HG02571 (cell line): ENCODE data around the gene VSTM4.

Experiments
- ATAC-seq: cut with Tn5 transposase; IDR thresholded peaks from one replicate; pipeline ENCODE4 v1.9.1; 2021; ENCODE audit warnings: mild to moderate bottlenecking, moderate library complexity; ENCODE audit not compliant: unreplicated experiment

The VSTM4 gene, protein sequence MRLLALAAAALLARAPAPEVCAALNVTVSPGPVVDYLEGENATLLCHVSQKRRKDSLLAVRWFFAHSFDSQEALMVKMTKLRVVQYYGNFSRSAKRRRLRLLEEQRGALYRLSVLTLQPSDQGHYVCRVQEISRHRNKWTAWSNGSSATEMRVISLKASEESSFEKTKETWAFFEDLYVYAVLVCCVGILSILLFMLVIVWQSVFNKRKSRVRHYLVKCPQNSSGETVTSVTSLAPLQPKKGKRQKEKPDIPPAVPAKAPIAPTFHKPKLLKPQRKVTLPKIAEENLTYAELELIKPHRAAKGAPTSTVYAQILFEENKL

GRCh38 chr10:49115015-49115795, at the start of gene VSTM4:
Gene VSTM4 (minus strand): TSS chr10:49115522. CDS start chr10:49115485, 37 bp downstream.
- no peak for ATAC-seq

- ATAC-seq, result peak; percentile 60
Measured at GRCh38 chr10:49164559-49165188, 49.4 kb upstream of the VSTM4 start.

- no peak for ATAC-seq
Measured at GRCh38 chr10:49163741-49164140, 48.4 kb upstream of the VSTM4 start.

DNA sequence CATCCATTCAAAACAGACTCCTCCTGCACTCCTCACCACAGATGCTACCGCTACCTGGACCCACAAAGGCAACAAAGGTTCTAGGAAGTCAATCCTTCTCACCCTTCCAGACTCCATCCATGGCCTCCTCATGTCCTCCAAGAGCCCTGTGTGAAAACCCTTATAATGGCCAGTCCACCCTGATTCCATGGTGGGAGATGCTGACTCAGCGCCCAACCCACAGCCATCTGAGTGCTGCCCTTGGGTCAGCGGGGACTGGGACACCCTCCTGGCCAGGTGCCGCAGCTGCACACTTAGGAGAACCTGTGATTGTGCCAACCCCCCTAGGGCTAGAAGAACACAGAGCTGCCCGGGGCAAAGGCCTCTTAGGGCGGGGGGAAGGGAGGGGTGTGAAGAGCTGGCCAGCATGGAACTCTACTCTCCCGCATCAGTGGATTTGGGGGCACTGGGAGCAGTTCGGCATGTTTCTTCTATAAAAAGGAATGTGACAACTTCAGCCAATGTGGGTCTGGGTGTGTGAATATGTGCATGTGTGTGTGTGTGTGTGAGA, 47.5 kb upstream of the VSTM4 start:
- no peak for ATAC-seq

- no peak for ATAC-seq
Measured at GRCh38 chr10:49162063-49162462, 46.7 kb upstream of the VSTM4 start.

DNA sequence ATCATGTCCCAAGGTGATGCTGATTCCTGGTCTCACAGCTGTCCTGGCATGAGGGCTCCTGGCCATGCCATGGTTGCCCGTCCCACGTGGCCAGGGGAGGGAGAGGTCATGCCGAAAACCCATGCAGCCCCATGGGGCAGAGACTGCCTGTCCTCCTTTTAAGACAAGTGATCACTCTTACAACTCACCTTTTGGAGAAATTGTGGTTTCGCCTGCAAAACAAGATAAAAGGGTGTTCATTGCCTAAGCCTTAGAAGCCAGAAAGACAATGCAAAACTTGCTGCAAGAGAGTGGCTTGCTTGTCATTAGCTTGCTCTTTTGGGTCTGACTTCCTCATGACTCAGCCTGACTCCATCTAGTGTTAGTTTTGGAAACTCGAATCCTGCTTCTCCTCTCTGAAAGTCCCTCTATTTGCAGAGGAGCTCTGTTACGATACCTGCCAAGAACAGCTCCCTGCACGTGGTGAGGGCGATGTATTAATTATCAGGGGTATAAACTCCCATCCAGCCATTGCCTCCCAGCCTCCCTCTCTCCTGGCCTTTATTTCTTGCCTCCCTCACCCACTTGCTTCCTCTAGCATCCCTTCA, 46.2 kb upstream of the VSTM4 start:
- no peak for ATAC-seq

DNA sequence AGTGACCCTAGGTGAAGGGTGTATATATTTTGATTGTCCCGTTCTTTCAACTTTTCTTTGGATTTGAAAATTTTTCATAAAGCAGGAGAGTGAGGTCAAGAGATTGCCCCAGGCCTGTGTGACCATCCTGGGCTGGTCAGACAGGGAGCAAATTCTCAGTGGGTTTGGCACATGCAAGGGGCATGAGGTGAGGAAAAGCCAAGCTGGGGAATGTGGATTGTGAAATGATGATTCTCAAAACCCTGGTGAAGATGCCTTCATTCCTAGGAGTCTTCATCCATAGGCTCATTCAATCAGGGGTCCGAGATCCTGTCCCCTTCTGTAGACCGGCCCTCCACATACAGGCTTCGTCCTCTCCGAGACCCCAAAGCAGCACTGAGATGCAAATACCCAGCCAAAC, 45.5 kb upstream of the VSTM4 start:
- ATAC-seq, result no peak

GRCh38 chr10:49160110-49160509, 44.8 kb upstream of the VSTM4 start:
- ATAC-seq, result no peak

DNA sequence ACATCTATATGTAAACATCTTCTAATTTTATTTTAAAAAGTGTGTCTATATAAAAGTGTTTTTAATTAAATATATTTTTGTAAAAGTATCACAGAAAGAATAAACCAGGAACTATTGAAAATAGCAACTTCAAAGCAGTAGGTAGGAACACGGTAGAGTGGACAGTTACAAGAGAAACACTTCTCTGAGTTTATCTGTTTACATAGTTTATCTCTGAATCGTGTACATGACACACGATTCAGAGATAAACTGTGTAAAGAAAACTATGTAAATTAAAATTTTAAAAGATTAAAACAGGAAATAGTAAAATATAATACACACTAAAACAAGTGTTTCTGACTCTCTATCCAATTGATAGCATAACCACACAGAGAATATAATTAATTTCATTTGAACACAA, 43.6 kb upstream of the VSTM4 start:
- ATAC-seq, result no peak

DNA sequence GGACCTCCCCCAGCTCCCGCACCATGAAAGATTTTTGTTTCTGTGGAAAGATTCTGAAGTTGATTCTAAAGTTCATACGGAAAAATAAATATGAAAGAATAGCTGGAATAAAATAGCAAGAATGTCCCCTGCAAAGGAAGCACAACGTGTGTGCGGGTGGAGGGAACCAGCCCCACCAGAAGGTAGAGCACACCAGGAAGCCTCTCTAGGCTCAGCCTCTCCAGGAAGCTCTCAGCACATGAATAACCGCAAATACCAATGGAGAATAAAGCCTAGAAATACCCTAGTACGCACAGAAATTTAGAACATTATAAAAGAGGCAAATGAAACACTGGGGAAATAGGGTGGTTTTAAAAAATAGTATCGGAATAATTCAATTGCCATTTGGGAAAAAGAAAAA, 43.1 kb upstream of the VSTM4 start:
- ATAC-seq, result no peak

GRCh38 chr10:49157229-49157628, 41.9 kb upstream of the VSTM4 start:
- ATAC-seq, result no peak

DNA sequence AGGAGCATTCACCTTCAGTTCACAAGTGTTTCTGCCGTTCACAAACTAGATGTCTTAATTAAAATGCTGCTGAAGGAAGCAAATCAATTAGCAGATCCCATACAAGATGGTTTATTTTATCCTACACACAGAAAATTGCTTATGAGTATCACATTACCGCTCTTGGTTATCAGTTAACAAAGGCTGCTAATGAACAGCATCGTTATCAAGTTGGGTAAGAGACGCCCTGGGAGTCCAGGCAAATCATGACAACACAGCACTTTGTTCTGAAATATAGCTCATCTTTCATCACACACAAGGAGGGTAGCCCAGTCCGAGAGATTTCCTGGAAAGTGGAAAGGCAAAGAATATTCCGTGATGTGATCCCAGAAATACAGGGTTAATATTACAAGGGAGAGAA, 39.3 kb upstream of the VSTM4 start:
- no peak for ATAC-seq

DNA sequence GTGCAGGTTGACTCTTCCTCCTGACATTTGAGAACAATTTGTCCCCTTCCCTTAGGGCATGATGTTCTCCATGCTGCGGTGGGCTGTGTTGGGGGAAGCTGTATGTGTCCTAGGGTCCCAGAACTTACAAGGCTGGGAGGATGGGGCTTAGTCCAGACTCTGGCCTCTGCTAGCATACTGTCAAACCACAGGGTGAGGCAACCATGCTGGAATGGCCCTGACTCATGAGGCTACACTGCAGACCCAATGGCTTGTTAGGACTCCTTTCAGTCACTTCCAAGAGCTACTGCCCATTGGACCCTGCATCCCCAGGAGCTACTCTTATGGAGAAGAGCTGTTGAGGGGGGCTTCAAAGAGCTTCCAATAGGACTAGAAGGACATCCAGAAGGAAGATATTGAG, 38.6 kb upstream of the VSTM4 start:
- no peak for ATAC-seq

DNA sequence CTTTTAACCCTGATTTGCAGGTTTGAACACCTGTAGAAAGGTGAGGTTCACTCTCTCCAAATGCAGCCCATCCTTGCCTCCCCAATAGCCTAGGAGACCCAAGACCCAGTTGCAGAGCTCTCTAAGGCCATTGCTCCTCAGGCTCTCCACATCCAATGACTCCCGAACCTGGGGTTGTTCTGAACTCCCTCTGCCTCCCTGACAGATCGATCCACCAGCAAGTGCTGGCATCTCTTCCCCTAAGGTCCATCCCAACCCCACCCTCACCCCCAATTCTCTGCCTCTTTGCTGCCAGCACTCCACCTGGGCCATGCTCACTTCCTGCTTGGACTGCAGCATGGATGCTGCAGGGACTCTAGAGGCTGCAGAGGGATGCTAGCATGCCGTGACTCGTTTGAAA, 37.8 kb upstream of the VSTM4 start:
- ATAC-seq, result no peak

GRCh38 chr10:49152663-49153062, 37.3 kb upstream of the VSTM4 start:
- ATAC-seq, result no peak

DNA sequence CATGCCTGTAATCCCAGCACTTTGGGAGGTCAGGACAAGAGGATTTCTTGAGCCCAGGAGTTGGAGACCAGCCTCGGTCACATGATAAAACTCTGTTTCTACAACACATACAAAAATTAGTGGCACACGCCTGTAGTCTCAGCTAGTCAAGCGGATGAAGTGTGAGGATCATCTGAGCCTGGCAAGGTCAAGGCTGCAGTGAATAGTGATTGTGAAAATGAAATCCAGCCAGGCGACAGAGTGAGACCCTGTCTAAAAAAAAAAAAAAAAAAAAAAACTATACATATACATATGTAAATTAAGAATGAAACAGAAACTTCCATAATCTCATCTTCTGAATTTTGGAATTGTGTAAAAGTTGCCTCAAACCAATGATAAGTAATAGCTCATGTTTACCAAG, 36.7 kb upstream of the VSTM4 start:
- no peak for ATAC-seq

DNA sequence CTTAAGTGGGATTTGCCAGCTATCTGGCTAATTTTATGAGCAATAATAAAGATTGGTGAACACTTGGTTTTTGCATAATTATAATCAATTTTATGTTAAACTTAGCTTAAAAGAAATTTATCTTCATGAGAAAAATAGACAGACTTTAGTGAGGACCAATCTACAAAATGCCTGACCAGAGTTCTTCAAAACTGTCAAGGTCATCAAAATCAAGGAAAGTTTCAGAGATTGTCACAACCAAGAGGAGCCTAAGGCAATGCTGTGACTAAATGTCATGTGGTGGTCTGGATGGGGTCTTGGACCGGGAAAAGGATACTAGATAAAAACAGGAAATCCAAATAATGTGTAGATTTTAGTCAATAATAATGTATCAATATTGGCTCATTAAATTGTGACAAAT, 36.2 kb upstream of the VSTM4 start:
- ATAC-seq, result no peak

DNA sequence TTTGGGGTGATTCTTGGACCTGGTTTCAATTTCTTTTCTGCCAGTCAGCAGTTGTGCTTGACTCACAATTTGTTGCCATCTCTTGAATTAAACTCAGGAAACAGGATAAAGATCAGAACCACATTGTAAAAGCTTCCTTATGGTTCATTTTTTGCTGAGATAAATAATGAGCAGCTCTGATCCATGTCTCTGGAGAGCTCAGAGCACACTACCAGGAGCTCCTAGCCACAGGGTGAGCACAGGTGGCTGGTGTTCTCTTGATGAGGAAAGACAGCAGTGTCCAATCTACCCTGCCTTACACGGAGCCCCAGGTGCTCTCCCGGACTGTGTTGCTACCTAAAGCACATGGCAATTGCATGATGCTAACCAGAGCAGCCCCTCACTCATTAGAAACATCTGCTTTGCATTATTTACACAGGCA, 35.7 kb upstream of the VSTM4 start:
- no peak for ATAC-seq

DNA sequence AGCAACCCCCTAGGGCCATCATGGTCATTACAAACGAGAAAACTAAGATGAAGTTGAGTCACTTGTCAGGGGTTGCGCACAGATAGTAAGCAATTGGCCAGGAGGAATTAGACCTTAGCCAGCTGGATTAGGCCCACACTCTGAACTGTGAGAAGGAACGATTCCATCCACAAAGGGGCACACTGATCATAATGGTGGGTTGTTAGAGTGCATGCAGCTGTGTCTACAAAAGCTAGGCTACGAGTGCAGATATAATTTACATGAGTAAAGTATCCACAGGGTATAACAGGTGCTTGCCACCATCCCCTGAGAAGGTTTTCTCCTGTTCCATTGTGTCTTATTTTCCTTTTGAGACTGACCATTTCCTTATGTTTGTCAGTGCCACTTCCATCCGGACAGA, 35.1 kb upstream of the VSTM4 start:
- no peak for ATAC-seq

- ATAC-seq, result no peak
Measured at GRCh38 chr10:49149881-49150280, 34.6 kb upstream of the VSTM4 start.

DNA sequence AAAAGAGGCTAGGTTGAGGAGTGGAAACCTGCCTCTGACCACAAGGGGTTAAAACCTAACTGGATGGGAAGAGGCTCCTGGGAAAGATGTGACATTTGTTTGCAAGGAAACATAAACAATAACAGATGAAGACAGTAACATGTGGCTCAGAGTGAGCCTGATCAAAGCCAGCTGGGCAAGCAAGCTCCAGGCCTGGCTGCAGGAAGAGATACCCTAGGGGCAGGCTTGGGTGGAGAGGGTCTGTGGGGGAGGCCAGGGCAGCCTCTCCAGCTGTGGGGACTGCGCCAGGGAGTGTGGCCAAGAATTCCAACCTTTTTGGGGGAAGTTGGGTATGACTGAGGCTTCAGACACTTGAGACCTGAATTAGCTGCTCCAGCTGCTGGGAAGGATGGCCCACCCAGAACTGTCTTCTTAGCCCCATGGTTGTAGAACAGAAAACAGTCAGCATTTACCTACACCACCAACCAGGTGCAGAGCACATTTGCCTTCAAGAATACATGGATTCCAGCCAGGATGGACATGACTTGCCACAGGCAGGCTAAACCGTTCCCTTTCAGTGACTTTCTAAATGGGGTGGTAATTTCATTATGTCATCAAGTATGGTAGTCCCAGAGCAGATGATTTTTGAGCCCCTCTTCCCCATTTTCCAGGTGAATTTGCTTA, 28.9 kb upstream of the VSTM4 start:
- no peak for ATAC-seq
